ENCODE measurements around the gene HAUS7.

Gene HAUS7

GRCh38 chrX:153450949-153451277 lies 19.5 kb downstream of the HAUS7 start:
- DNase-seq = no peak

DNA sequence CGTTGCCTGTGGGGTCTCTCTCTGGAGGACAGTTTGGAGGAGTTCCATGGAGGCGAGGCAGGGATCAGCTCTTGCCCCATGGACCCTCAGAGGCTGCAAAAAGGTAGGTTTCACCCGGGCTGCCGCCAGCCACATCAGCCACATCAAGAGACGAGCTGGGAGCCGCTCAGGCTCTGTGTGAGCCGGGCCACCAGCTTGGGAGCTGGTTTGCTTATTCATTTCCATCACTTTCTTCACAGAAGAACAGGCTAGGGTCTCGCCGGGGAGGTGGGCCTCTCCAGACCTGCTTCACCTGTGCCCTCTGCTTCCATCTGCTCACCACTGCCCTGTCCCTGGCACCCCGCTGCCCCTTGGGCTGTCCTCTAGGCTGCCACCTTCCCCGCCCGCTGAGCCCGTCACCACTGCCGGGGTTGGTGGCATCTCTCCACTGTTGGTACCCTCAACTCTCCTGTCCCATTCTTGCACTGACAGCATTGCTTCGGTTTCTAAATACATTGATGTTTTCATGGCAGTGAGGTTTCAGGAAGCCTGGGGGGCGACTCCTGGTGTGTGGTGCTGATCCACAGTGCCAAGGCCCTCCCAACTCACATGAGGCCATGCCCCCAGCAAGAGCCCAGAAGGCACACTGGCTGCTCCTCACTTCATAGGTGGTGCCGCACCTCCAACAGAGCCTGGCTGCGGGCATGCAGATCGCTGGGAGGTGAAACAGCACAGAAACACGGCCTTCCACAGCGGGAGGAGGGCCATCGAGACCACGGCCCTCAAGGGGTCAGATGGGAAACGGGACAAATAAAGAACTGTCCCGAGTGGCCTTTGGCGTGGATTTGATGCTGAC lies 20.0 kb downstream of the HAUS7 start:
- no peak for DNase-seq

DNA sequence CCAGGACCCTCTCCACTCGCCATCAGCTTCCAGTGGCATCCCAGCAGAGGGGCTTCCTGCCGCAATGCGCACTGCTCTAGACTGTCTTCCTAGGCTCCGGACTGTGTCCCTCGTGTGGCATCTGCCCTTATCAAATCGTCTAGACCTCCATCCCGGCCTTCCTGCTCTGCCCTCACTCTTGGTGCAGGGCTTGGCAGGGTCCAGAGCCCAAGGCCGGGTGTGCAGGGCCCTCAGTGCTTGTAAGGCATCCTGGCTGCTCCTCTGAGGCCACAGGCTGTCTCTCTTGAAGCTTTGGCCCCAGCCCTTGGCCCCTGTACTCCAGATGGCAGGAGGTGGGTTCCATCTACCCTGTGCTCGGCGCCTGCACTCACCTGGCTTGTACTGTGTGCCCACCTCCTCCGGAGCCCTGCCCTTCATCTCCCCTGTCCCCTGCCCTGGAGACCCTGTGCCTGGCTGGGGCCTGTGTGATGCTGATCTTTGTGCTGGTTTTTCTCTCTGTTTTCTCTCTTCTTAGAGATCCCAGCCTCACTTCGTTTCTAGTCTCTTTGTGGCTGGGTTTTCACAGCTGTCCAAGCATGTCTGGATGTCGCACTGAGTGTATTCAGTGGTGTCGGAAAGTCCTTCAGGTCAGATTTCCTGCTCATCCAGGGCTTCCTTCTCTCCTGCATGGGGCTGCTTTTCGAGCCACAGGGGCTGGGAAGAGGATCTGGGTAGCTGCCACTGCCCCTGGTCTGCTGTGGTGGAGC lies 20.8 kb downstream of the HAUS7 start:
- no peak for DNase-seq

GRCh38 chrX:153448556-153449367 lies 21.6 kb downstream of the HAUS7 start:
- no peak for DNase-seq

- DNase-seq = no peak
Observed at GRCh38 chrX:153447581-153447960, 22.8 kb downstream of the HAUS7 start.

DNA sequence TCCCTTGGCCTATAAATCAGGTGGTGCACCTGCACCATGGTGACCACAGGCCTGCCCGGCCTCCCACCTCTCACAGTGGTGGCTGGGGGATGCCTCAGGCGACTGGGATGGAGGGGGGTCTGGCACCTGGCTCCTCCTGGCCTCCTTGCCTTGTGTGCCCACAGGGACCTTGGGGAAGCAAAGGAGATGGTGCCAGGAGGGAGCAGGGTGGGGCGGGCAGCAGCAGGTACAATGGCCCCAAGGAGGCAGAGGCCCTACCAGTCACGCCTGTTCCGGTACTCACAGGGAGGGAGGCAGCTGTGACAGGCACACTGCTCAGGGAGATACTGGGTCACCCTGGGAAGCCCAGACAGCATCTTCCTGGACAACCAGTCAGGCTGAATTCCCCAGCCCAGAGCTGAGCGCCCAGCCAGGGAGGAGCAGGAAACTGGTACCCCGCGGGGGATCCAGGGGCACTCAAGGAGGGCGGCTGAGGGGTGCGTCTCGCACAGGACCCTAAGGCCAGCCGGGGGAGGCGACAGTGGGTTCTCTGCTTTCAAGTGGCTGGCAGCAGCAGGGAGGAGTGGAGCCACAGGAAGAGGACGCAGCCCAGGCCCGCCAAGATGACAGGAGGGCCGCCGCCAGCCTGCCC lies 23.3 kb downstream of the HAUS7 start:
- no peak for DNase-seq

DNA sequence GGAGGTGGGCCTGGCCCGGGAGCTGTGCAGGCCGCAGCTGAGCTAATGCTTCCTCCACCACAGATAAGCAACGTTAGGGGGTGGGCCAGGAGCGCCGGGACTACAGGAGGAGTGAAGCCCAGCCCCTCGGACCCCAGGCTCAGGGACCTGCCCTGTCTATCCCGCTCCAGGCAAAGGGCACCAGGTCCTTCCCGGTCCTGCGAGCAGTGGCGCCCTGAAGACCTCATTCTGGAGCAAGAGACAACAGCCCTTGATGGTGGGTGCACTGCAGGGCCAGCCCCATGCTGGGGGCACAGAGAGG lies 23.8 kb downstream of the HAUS7 start:
- no peak for DNase-seq

- DNase-seq = no peak
Observed at GRCh38 chrX:153445856-153446635, 24.3 kb downstream of the HAUS7 start, which contains the start of gene TREX2. TREX2 (minus strand) TSS chrX:153446056; CDS start chrX:153445430, 626 bp downstream.

GRCh38 chrX:153445106-153445855 lies 25.1 kb downstream of the HAUS7 start:
- DNase-seq = no peak

DNA sequence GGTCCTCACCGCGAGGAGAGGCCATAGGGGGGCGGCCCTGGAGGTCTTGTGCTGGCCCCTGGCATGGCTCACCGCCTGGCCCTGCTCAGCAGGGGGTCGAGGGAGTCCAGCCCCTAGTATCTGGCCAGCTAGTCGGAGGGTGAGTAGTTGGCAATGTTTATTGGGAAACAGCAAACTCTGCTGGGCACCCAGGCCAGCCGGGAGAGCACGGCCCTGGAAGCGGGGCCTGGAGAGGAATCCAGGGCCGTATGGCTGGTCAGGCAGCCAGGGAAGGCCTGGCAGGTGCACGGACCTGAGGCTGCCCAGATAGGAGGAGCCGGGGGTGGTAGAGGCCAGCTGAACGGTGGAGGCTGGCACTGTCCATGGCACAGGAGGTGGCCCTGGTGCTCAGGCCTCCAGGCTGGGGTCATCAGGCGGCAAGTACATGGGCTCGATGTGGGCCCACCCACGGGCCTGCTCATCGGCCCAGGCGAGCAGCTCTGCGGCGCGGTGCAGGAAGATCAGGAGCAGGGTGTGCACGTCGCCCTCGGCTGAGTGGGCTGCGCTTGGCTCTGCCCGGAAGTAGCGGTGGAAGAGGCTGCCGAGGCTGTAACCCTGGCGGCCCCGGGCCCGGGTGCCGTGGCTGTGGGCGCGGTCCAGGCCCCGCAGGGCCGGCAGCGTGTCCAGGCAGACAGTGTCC lies 25.9 kb downstream of the HAUS7 start:
- DNase-seq = no peak

DNA sequence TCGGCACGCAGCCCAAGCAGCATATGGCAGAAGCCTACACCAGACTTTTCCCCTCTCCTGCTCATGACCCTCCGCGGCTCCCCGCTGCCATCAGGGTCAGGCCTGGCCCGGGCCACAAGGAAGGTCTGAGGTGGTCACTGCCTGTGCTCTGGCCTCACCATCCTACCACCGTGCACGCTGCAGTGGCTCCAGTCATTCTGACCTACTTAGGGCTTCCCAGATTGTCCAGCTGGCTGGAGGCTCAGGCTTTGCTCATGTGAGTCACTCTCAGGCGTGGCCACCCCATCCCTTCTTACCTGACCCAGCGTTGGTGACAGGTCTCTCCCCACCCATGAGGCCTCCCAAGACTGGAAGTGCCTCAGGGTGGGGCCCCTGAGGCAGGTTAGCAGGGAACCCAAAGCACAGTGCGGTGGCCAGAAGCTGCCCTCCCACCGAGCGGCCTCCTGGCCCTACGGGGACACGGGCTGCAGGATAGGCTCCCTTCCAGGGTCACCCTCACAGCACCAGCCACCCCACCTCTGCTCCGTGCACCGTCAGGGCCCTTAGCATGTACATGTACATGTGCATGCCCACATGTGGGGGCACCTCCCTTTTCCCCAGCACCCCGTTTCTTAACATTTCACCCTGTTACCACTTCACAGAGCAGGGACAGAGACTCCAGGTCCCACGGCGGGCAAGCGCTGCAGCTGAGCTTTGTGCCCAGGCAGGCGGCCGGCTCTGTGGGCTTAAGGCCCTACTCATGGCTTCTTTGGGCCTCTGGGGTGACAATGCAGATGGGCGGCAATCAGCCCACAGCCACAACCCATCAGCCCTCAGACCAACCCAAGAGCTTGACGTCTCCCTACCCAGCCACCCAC lies 26.7 kb downstream of the HAUS7 start:
- no peak for DNase-seq

- DNase-seq = no peak
Observed at GRCh38 chrX:153442463-153442862, 27.9 kb downstream of the HAUS7 start.

DNA sequence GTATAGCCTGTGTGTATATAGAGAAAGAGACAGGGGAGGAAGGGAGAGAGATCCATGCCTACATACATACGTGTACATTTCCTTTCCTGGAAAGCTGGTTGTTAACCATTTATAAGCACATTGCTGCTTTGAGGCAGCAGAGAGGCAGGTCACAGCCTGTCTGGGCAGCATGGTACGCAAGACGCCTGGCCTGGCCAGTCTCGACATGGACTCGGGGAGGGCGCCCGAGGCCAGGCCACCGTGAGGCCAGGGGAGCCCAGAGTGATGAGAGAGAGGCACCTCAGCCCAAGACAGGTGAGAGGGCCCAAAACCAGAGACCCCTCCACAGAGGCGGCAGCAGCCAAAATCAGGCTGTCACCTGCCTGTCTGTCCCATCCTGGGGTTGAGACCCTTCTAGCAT lies 28.4 kb downstream of the HAUS7 start:
- DNase-seq = no peak

DNA sequence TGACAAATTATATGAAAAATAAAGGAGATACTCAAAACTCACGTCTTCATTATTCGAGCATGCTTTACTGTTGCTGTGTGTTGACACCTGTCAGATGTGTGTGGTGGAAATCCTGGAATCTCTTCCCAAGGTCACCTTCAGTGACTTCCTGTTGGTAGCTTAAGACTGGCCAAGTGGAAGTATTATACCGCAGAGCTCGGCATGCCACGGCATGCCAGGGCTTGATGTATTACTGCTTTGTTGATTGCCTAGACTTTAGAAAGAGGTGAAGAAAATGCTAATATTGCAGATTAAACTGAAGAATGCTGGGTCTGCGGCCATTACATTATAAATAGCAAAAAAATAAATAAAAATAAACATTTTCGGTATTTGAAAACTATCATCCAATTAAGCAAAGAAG lies 29.1 kb downstream of the HAUS7 start:
- no peak for DNase-seq

GRCh38 chrX:153440556-153441135 lies 29.7 kb downstream of the HAUS7 start:
- DNase-seq = no peak

GRCh38 chrX:153439977-153440376 lies 30.4 kb downstream of the HAUS7 start:
- DNase-seq = no peak

GRCh38 chrX:153438532-153438931 lies 31.8 kb downstream of the HAUS7 start:
- no peak for DNase-seq

DNA sequence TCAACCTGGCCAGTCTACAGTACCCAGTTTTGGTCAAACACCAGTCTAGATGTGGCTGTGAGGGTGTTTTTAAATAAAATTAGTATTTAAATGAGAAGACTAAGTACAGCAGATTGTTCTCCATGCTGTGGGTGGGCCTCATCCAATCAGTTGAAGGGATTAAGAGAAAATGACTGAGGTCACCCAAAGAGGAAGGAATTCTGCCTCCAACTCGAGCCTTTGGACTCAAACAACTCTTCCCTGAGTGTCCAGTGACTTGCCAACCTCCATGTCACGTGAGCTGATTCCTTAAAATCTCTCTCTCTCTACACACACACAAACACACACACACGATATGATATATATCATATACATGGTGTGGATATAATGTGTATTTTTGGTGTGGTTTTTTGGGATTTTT lies 34.5 kb downstream of the HAUS7 start:
- no peak for DNase-seq

DNA sequence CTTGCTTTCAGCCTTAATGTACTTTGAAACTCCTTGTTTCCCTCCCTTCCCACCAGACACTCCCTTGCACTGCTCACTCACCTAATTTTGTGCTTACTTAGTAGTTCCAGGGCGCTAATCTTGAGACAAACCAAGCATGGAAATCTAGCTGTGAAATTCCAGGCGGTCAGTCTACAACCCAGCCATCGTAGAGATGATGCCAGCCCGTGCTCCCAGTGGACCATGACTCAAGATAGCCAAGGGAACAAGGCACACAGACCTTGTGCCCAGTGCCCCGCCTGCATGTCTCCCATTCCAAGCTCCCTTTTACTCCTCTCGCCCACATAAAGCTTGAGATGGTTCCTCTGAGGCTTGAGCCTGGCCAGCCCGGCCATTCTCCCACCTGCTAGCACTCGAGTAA lies 35.6 kb downstream of the HAUS7 start:
- no peak for DNase-seq
